Stimulated activated CD4-positive, alpha-beta T cell treated with anti-CD3 and anti-CD28 coated beads, Interleukin-1b, Interleukin-23, amount 100 ng/mL, for 48 hours (primary cell): Measurements from ENCODE around the gene TMC6.

Source experiments
- DNase-seq: peaks from one replicate; pipeline ENCODE4 v3.0.0-alpha.2; 2020

TMC6 gene

DNA sequence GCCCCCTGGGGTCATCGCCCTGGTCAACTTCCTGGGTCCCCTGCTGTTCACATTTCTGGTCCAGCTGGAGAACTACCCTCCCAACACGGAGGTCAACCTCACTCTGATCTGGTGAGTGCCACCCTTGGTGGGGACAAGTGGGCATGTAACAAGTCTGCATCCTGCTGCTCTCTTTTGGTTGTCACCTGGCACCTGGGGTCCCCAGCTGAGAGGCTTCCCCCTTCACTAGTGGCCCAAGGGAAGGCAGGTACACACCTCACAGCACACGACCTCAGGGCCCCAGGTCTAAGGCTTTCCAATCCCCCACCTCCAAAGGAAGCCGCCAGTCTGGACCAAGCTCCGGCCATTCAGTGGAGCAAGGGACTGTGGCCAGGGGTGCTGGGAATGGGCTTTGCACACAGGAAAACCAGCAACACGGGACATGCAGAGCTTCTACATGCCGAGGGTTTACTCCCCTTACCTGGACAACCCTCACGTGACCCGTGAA, 6.4 kb upstream of the TMC6 start:
- DNase-seq = no peak

- peak; percentile 77 for DNase-seq
Observed at GRCh38 chr17:78133971-78134898, 5.7 kb upstream of the TMC6 start.

DNA sequence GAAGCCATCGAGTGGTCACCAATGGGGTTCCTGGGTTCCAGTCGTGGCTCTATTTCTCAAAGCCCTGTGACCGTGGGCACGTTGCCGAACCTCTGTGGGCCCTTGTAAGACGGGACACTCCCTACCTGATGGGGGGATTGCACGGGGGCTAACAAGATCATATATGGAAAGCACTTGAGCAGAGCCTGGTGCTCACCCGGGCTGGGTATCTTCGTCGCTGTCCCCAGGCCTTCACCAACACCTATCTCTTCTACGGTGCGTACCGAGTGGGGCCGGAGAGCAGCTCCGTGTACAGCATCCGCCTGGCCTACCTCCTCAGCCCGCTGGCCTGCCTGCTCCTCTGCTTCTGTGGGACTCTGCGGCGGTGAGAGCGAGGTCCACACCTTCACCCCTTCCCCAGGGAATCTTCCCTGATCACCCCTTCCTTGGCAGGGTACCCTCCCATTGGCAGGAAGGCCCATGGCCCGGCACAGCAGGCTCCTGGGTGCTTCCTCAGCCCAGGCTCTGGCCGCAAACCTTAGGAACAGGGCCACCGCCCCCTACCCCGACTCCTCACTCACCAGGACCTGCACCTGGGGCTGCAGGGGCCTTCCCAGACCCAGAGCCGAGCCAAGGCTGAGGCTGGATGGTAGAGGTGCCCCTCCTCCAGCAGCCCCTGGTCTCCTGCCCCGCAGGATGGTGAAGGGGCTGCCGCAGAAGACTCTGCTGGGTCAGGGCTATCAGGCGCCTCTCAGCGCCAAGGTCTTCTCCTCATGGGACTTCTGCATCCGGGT, 4.8 kb upstream of the TMC6 start:
- DNase-seq = no peak

DNA sequence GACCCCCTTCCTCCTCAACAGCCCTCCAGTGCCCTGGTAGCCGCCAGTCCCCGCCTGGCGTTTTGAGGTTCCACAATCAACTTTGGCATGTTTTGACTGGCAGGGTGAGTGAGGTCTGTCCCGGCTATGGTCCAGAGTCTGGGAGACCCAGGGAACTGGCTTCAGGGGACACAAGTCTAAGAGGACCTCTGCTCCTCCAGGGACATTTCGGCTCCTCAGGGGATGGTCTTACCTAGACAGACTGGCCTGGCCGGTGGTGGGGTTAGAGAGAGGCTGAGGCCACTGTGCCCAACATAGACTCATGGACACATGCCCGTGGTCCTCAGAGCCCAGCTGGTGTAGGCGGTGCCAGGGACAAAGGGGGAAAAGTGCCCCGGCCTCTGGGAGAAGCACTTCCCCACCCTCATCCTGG, 4.2 kb upstream of the TMC6 start:
- no peak for DNase-seq

GRCh38 chr17:78132084-78132676, 3.6 kb upstream of the TMC6 start:
- peak; percentile 60 for DNase-seq

DNA sequence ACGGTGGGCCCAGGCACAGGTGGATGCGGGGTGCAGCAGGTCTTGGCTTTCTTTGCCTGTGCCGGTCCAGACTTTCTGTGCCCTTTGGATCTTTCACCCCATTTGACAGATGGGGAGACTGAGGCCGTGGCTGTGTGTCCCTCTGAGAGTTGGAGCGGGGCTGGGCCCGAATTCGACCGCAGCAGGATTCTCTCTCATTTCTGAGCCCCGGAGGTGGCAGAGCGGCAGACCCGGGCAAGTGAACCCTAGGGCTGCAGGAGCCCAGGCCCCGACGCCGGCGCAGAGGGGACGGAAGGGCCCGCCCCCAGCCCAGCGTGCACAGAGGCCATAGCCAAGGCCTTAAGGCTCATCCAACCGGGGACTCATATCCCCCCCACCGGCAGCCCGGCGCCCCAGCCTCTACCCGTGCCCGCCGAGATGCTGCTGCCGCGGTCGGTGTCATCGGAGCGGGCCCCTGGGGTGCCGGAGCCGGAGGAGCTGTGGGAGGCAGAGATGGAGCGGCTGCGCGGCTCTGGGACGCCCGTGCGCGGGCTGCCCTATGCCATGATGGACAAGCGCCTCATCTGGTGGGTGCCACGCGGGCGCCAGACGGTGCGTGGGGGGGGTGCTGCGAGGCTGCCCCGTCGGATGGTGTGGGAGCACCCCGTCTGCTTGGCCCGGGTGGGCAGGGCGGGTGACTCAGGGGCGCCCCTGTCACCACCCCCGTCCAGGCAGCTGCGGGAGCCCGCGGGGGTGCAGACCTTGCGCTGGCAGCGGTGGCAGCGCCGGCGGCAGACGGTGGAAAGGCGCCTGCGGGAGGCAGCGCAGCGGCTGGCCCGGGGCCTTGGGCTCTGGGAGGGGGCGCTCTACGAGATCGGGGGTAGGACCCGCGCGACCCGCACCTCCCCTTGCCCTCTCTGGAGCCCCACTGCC, 2.9 kb upstream of the TMC6 start:
- peak; percentile 54 for DNase-seq

DNA sequence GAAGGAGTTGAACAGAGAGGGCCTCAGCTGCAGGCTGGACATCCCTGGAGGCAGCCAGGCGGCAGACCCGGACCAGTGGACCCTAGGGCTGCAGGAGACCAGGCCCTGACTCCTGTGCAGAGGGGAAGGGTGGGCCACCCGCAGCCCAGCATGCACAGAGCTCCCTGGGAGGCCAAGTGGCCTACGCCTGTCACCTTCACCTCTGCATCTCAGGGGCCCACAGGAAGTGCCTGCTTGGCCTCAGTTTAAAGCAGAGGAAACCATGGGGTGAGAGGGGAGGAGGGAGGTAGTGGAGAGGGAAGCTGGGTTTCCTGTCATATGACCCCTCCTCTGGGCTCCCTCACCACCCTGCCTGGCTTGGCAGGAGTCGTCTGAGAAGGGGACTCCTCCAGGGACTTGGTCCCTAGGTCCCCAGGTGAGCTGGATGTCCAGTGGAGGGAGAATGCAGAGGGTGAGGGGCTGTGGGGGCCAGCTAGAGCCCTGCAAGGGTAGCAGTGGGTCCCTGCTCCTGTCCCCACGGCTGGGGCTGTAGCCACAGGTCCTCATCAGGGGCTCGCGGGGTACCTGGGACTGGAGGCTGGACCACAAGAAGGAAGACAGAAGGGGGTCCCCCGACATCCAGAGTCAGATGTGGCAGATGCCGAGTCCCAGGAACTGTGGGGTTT, 2.0 kb upstream of the TMC6 start, which contains the start of gene TMC8:
TSS of gene TMC8 (plus strand) at position 335 of the 665 bp plus-strand sequence. CDS start 818 bp downstream, outside the sequence.
- peak; percentile 75 for DNase-seq

- no peak for DNase-seq
Observed at GRCh38 chr17:78130090-78130436, 1.5 kb upstream of the TMC6 start.

DNA sequence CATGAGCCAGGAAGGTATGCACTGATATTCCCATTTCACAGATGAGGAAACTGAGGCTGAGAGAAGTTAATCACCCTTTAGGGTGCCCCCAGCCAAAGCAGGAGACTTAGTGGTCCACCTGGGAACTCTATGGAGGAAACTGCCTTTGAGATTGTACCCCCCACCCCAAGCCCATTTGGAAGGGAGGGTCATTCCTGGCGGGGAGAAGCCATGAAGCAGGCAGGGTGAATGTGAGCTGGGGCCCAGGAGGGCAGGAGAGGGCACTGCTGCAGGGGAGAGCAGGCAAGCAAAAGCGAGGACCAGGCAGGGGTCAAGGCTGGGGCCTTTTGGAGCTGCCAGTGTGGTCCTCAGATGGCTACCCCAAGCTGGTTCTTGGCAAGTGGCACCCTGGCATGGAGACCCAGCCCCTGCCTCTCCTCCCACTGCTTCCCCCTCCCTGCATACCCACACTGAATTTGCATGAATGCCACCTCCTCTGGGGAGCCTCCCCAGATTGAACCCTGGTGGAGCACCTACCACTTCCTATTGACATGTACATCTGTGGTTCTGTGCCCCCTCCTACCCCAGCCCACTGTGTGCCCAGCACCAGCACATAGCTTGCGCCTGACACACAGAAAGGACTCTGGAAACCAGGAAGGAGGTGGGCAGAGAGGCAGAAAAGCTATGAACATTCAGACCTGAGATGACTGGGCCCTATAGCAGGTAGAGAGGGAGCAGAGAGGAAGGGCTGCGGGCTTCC, 965 bp upstream of the TMC6 start:
- DNase-seq = no peak

GRCh38 chr17:78127888-78128550, 536 bp downstream of the TMC6 start:
- DNase-seq = no peak

DNA sequence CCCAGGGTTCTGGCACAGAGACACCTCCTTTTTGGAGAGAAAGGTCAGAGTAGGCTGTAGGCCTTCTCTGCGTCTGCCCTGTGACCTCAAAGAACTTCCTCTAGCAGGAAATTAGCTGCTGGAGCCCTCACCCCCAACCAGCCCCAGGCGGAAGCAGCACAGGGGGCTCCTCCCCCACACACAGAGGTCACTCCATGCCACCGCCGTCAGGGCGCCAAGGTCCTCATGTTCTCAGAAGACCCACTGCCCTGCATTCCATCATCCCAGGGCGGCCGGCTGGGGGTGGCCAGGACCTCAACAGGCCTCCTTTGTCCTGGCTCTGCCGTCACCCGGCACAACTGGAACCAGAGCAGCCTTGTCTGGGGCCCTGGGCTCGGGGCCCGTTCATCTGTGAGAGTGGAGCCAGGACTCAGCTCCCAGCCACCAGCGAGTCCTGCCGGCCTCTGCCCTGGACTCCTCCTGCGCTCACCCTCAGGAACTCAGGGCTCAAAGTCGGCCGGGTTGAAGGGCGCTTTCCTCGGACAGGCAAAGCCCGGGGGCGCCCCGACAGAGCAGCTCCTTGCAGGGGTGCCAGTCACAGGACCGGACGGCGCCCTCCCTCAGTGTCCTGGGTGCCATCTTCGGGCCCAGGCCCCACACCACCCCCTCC, 1.2 kb downstream of the TMC6 start:
- peak; percentile 58 for DNase-seq

DNA sequence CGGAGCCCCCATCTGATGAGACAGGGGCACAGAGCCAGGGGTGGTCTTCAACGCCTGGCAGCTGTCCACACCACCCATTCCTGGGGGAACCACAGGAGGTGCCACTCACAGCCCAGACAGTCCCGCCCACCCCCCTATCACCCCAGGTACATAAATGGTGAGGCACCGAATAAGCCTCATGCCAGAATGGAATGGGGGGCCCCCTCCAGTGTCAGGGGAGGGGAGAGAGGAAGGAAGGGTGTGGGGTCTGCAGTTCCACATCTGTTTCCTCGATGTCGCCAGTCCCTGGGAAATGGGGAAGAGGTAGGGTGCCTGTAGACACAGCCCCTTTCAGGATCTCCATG, 1.7 kb downstream of the TMC6 start:
- no peak for DNase-seq

- no peak for DNase-seq
Observed at GRCh38 chr17:78125976-78126894, 2.3 kb downstream of the TMC6 start.

GRCh38 chr17:78125138-78125913, 3.2 kb downstream of the TMC6 start:
- DNase-seq = no peak

DNA sequence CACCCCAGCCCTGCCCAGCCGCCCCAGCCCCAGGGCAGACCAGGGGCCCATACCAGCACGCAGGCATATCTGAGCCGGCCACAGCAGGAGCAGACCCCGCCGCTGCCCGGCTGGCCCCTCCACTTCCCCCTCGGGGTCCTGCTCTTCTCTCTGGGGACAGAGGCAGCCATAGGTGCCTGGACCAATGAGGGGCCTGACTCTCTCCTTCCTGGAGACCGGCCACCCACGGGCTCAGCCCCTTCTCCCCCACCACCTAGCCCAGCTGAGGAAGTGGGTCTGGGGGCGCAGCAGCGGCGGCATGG, 3.8 kb downstream of the TMC6 start:
- DNase-seq = no peak

- DNase-seq = no peak
Observed at GRCh38 chr17:78124081-78124835, 4.3 kb downstream of the TMC6 start.

DNA sequence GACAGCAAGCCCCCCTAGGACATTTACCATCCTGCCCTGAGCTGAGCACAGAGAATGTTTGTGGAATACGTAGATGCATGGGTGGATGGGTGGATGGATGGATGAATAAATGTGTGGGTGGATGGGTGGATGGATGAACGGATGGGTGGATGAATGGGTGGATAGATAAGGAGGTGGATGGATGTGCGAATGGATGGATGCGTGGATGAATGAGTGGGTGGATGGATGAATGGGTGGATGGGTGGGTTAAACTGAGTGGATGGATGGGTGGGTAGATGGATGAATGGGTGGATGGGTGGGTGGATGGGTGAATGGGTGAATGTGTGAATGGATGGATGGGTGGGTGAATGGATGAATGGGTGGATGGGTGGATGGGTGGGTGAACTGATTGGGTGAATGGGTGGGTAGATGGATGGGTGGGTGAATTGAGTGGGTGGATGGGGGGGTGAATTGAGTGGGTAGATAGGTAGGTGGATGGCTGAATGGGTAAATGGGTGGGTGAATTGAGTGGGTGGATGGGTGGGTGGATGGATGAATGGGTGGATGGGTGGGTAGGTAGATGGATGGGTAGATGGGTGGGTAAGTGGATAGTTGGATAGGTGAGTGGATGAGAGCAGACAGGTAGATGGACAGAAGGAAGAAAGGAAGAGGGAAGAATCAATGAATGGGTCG, 5.2 kb downstream of the TMC6 start:
- no peak for DNase-seq
